ENCODE data around the gene CFAP69.

GRCh38 chr7:90229682-90230081 lies 15.3 kb upstream of the CFAP69 start:
- TF ChIP-seq CTCF (IDR thresholded peaks at IDR 0.05) = no peak
- no peak for TF ChIP-seq EZH2 (IDR thresholded peaks at IDR 0.05; ENCODE audit: borderline replicate concordance, insufficient read depth, low read depth, low read length, poor library complexity, severe bottlenecking)
